Measurements from ENCODE around the gene OR5AR1.
"Not testable (repeated sequence)": the region's sequence is repeated elsewhere in the genome, so short reads cannot be mapped to it uniquely, and the experiment has no call there.

The OR5AR1 gene

GRCh38 chr11:56663386-56663785 lies at the start of gene OR5AR1:
OR5AR1 (plus strand) TSS chr11:56663686; CDS start chr11:56663686, 0 bp downstream.
- Mint-ChIP-seq H3K9me3 (peaks cover 4% of the 10 kb centered on the region), H3K4me1 (no peaks in the 10 kb centered on the region), H3K27ac (no peak within 1 kb of the TSS), H3K36me3 (no peaks in the 10 kb centered on the region), H3K4me3 (no peak within 1 kb of the TSS), H3K27me3 (no peaks in the 10 kb centered on the region)
- CTCF ChIA-PET, result no interaction called here
- DNase-seq, result no peak

- no peaks in the 10 kb centered on the region for H3K36me3 Mint-ChIP-seq
- no peak overlapping the region for H3K4me3 Mint-ChIP-seq
- CTCF ChIA-PET, result interaction anchor here (2.4 kb wide), 1 partner anchor 158 kb away, joined by 7 read pairs; no protein-coding TSS in a partner anchor
- peaks cover 5% of the 10 kb centered on the region for H3K9me3 Mint-ChIP-seq
- H3K27ac Mint-ChIP-seq, result no peak overlapping the region
- no peak for DNase-seq
- H3K4me1 Mint-ChIP-seq, result no peaks in the 10 kb centered on the region
- H3K27me3 Mint-ChIP-seq, result no peaks in the 10 kb centered on the region
These were observed 38.8 kb upstream of the OR5AR1 start for GRCh38 chr11:56624661-56625110.

- CTCF ChIA-PET, result interaction anchor here (1.1 to 2.4 kb wide), 2 partner anchors 157 to 624 kb away, joined by 3 to 7 read pairs; no protein-coding TSS in a partner anchor
These were observed 37.5 kb upstream of the OR5AR1 start for GRCh38 chr11:56625946-56626345.

GRCh38 chr11:56632329-56632728 lies 31.2 kb upstream of the OR5AR1 start:
- DNase-seq, result no peak
- no peak overlapping the region for H3K27ac Mint-ChIP-seq
- H3K4me3 Mint-ChIP-seq, result no peak overlapping the region
- H3K9me3 Mint-ChIP-seq, result no peaks in the 10 kb centered on the region
- H3K36me3 Mint-ChIP-seq, result no peaks in the 10 kb centered on the region
- CTCF ChIA-PET, result no interaction called here
- H3K27me3 Mint-ChIP-seq, result no peaks in the 10 kb centered on the region
- no peaks in the 10 kb centered on the region for H3K4me1 Mint-ChIP-seq

More at GRCh38 chr11:56625946-56626345, 37.5 kb upstream of the OR5AR1 start:
- Mint-ChIP-seq H3K4me3 (no peak overlapping the region), H3K4me1 (no peaks in the 10 kb centered on the region), H3K36me3 (no peaks in the 10 kb centered on the region), H3K27ac (no peak overlapping the region), H3K27me3 (no peaks in the 10 kb centered on the region), H3K9me3 (no peaks in the 10 kb centered on the region)
- no peak for DNase-seq

GRCh38 chr11:56636861-56637260 lies 26.6 kb upstream of the OR5AR1 start:
- no peak for DNase-seq
- CTCF ChIA-PET, result no interaction called here
- Mint-ChIP-seq H3K27me3 (no peaks in the 10 kb centered on the region), H3K4me3 (no peak overlapping the region), H3K4me1 (no peaks in the 10 kb centered on the region), H3K36me3 (no peaks in the 10 kb centered on the region), H3K27ac (no peak overlapping the region), H3K9me3 (peaks cover 3% of the 10 kb centered on the region)

GRCh38 chr11:56637500-56637899 lies 26.0 kb upstream of the OR5AR1 start:
- Mint-ChIP-seq H3K9me3 (peaks cover 7% of the 10 kb centered on the region), H3K27ac (no peak overlapping the region), H3K4me1 (no peaks in the 10 kb centered on the region), H3K27me3 (no peaks in the 10 kb centered on the region), H3K36me3 (no peaks in the 10 kb centered on the region), H3K4me3 (no peak overlapping the region)
- DNase-seq, result no peak
- CTCF ChIA-PET, result no interaction called here

GRCh38 chr11:56642339-56642738 lies 21.1 kb upstream of the OR5AR1 start, which contains the start of gene OR5AP2:
OR5AP2 (minus strand) TSS chr11:56642439; CDS start chr11:56642439, 0 bp downstream.
- CTCF ChIA-PET, result no interaction called here
- Mint-ChIP-seq H3K9me3 (peaks cover 7% of the 10 kb centered on the region), H3K4me3 (no peak within 1 kb of the TSS), H3K36me3 (no peaks in the 10 kb centered on the region), H3K4me1 (no peaks in the 10 kb centered on the region), H3K27me3 (no peaks in the 10 kb centered on the region), H3K27ac (no peak within 1 kb of the TSS)
- no peak for DNase-seq

- no peak overlapping the region for H3K4me3 Mint-ChIP-seq
- H3K27me3 Mint-ChIP-seq, result no peaks in the 10 kb centered on the region
- no peak for DNase-seq
- H3K9me3 Mint-ChIP-seq, result peaks cover 12% of the 10 kb centered on the region
- H3K27ac Mint-ChIP-seq, result no peak overlapping the region
- no peaks in the 10 kb centered on the region for H3K4me1 Mint-ChIP-seq
- CTCF ChIA-PET, result no interaction called here
- no peaks in the 10 kb centered on the region for H3K36me3 Mint-ChIP-seq
These were observed 3.7 kb upstream of the OR5AR1 start for GRCh38 chr11:56659755-56660154.

- Mint-ChIP-seq H3K27me3 (no peaks in the 10 kb centered on the region), H3K4me3 (no peak overlapping the region), H3K4me1 (no peaks in the 10 kb centered on the region), H3K9me3 (peaks cover 2% of the 10 kb centered on the region), H3K27ac (no peak overlapping the region), H3K36me3 (no peaks in the 10 kb centered on the region)
- DNase-seq, result no peak
- CTCF ChIA-PET, result no interaction called here
These were observed 7.5 kb downstream of the OR5AR1 start for GRCh38 chr11:56670984-56671383.

- Mint-ChIP-seq H3K36me3 (no peaks in the 10 kb centered on the region), H3K9me3 (peaks cover 3% of the 10 kb centered on the region), H3K4me1 (no peaks in the 10 kb centered on the region), H3K27ac (no peak overlapping the region), H3K27me3 (no peaks in the 10 kb centered on the region), H3K4me3 (no peak overlapping the region)
- CTCF ChIA-PET, result no interaction called here
- no peak for DNase-seq
These were observed 25.1 kb downstream of the OR5AR1 start for GRCh38 chr11:56688554-56689100.

- H3K36me3 Mint-ChIP-seq, H3K9me3 Mint-ChIP-seq, CTCF ChIA-PET, H3K27ac Mint-ChIP-seq, H3K4me3 Mint-ChIP-seq, H3K27me3 Mint-ChIP-seq, DNase-seq, H3K4me1 Mint-ChIP-seq: not testable (repeated sequence)
These were observed 27.7 kb downstream of the OR5AR1 start for GRCh38 chr11:56691179-56691578.

- DNase-seq, result no peak
- H3K4me3 Mint-ChIP-seq, result no peak overlapping the region
- no peak overlapping the region for H3K27ac Mint-ChIP-seq
- no peaks in the 10 kb centered on the region for H3K36me3 Mint-ChIP-seq
- CTCF ChIA-PET, result no interaction called here
- H3K9me3 Mint-ChIP-seq, result no peaks in the 10 kb centered on the region
- H3K27me3 Mint-ChIP-seq, result no peaks in the 10 kb centered on the region
- no peaks in the 10 kb centered on the region for H3K4me1 Mint-ChIP-seq
These were observed 29.9 kb downstream of the OR5AR1 start for GRCh38 chr11:56693428-56693827.

GRCh38 chr11:56698795-56699194 lies 35.3 kb downstream of the OR5AR1 start, which contains the start of gene OR9G1:
OR9G1 (plus strand) TSS chr11:56699095; CDS start chr11:56700388, 1,293 bp downstream.
- H3K4me1 Mint-ChIP-seq, result no peaks in the 10 kb centered on the region
- CTCF ChIA-PET, result no interaction called here
- no peak within 1 kb of the TSS for H3K4me3 Mint-ChIP-seq
- H3K36me3 Mint-ChIP-seq, result no peaks in the 10 kb centered on the region
- H3K27ac Mint-ChIP-seq, result no peak within 1 kb of the TSS
- peaks cover 3% of the 10 kb centered on the region for H3K9me3 Mint-ChIP-seq
- no peak for DNase-seq
- H3K27me3 Mint-ChIP-seq, result no peaks in the 10 kb centered on the region

GRCh38 chr11:56700242-56700913 lies 36.9 kb downstream of the OR5AR1 start:
- H3K27ac Mint-ChIP-seq, result no peak overlapping the region
- CTCF ChIA-PET, result no interaction called here
- peaks cover 4% of the 10 kb centered on the region for H3K9me3 Mint-ChIP-seq
- no peak overlapping the region for H3K4me3 Mint-ChIP-seq
- no peaks in the 10 kb centered on the region for H3K27me3 Mint-ChIP-seq
- no peaks in the 10 kb centered on the region for H3K36me3 Mint-ChIP-seq
- no peak for DNase-seq
- no peaks in the 10 kb centered on the region for H3K4me1 Mint-ChIP-seq

- H3K27ac Mint-ChIP-seq, result no peak overlapping the region
- no peak for DNase-seq
- H3K27me3 Mint-ChIP-seq, result no peaks in the 10 kb centered on the region
- H3K36me3 Mint-ChIP-seq, result no peaks in the 10 kb centered on the region
- H3K9me3 Mint-ChIP-seq, result peaks cover 11% of the 10 kb centered on the region
- H3K4me3 Mint-ChIP-seq, result no peak overlapping the region
- CTCF ChIA-PET, result no interaction called here
- no peaks in the 10 kb centered on the region for H3K4me1 Mint-ChIP-seq
These were observed 37.5 kb downstream of the OR5AR1 start for GRCh38 chr11:56700914-56701485.

Measured in activated naive CD4-positive, alpha-beta T cell treated with anti-CD3 and anti-CD28 coated beads, Interleukin-2, amount 10 ng/mL, durations not matched to agents 7 days and 5 days (primary cell).